Cardiac fibroblast (primary cell): ENCODE results near the gene MCUB.
"Not testable (repeated sequence)": the region's sequence is repeated elsewhere in the genome, so short reads cannot be mapped to it uniquely, and the experiment has no call there.

Experiments used
- DNase-seq, 2 donors: peaks; one replicate each; pipeline versions ENCODE4 v3.0.0 to v3.0.0-alpha.2; 2010; ENCODE audit warnings: low read depth in 2 of 2
- H3K4me3 ChIP-seq, 2 donors: replicated peaks in 1 of 2; 1 replicate in 1 of 2; 2 replicates in 1 of 2; pipeline ENCODE4 v1.5.1; 2011; ENCODE audit warnings: low read depth in 2 of 2, low read length in 2 of 2, mild to moderate bottlenecking in 2 of 2, moderate library complexity in 1 of 2
- TF ChIP-seq, protein P1 (sequence below): IDR thresholded peaks from one replicate; pipeline ENCODE4 v1.5.1; 2011; ENCODE audit warnings: low read depth, mild to moderate bottlenecking, low read length, inconsistent platforms

MCUB gene

DNA sequence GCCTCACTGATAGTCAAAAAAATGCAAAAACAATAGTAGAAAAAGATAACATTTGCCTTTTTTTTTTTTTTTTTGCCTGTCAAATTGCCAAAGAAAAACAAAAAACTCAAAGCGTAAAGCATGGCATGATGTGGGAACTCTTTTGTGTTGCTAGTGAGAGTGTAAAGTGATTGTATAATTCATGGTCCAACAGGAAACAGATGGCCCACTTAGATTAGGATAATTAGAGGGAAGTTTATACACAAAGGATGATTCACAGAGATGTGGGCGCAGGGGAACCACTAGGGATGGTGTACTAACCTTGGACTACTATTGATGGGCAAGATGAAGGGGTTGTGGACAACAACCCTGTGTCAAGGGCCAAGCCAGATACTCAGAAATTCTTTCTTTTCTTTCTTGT is 16.4 kb downstream of the MCUB start:
- DNase-seq = peak; percentile 27 to 54
- no peak overlapping the region for H3K4me3 ChIP-seq

DNA sequence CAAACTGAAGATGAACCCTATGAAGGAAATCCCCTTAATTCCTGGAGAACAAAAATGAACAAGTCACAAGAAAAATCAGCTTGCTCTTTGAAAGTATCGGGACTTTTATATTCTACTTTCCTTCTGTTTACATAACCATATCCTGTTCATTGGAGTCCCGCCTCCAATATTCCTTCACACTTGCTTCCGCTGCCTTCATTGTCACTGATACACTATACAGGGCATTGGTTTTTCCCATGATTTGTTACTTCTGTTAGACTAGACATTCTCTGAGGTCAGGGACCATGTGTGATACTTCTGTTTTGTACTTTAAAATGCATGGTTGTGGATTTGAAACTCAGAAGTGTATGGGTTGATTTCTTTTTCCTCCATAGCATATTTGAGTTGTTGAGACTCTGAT is 18.8 kb downstream of the MCUB start:
- no peak overlapping the region for H3K4me3 ChIP-seq
- no peak for DNase-seq
- TF ChIP-seq, protein P1, sequence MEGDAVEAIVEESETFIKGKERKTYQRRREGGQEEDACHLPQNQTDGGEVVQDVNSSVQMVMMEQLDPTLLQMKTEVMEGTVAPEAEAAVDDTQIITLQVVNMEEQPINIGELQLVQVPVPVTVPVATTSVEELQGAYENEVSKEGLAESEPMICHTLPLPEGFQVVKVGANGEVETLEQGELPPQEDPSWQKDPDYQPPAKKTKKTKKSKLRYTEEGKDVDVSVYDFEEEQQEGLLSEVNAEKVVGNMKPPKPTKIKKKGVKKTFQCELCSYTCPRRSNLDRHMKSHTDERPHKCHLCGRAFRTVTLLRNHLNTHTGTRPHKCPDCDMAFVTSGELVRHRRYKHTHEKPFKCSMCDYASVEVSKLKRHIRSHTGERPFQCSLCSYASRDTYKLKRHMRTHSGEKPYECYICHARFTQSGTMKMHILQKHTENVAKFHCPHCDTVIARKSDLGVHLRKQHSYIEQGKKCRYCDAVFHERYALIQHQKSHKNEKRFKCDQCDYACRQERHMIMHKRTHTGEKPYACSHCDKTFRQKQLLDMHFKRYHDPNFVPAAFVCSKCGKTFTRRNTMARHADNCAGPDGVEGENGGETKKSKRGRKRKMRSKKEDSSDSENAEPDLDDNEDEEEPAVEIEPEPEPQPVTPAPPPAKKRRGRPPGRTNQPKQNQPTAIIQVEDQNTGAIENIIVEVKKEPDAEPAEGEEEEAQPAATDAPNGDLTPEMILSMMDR = no peak

More for the DNA sequence above, 16.4 kb downstream of the MCUB start:
- TF ChIP-seq, protein P1 = no peak

DNA sequence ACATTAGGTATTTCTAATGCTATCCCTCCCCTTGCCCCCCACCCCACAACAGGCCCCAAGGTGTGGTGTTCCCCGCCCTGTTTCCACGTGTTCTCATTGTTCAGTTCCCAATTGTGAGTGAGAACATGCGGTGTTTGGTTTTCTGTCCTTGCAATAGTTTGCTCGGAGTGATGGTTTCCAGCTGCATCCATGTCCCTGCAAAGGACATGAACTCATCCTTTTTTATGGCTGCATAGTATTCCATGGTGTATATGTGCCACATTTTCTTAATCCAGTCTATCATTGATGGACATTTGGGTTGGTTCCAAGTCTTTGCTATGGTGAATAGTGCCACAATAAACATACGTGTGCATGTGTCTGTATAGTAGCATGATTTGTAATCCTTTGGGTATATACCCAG is 20.0 kb downstream of the MCUB start:
- H3K4me3 ChIP-seq, DNase-seq: not testable (repeated sequence)

DNA sequence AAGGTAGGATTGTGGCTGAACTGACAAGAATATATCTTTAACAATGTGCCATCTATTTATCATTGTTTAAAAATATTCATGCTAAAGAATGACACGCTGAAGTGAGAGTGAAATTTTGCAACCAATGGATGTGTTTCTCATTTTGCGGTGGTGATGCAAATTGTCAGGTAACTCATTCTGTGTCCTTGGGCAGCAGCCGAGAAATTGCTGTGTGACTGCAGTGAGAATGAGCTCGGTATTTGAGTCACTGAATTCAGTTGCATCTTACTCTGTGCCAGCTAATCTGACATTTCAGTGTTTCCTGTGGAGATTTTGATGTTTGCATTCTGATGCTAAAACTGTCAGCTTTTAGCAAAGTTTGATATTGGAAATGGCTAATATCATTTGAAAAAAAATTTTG is 28.1 kb downstream of the MCUB start:
- TF ChIP-seq, protein P1 = no peak
- no peak overlapping the region for H3K4me3 ChIP-seq
- peak in 1 of 2 donors; percentile 16 for DNase-seq

DNA sequence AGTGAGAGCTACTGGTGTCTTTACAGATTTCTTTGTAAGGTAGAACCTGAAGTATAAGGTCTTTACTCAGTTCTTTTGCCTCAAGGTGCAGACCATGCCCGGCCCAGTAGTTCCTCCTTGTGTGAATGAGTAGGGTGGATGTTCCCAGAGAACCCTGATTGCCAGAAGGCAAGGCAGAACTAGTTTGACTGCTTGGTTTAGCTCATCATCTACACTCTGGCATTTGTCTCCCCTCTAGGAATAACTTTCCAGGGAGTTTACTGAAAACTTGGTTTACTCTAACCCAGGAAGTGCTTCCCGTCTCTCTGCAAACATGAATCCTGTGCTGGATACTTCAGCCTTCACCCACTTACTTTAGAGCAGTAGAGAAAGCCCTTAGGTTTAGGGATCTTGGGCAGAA is 29.1 kb downstream of the MCUB start:
- TF ChIP-seq, protein P1 = no peak
- H3K4me3 ChIP-seq = no peak overlapping the region
- DNase-seq = no peak

DNA sequence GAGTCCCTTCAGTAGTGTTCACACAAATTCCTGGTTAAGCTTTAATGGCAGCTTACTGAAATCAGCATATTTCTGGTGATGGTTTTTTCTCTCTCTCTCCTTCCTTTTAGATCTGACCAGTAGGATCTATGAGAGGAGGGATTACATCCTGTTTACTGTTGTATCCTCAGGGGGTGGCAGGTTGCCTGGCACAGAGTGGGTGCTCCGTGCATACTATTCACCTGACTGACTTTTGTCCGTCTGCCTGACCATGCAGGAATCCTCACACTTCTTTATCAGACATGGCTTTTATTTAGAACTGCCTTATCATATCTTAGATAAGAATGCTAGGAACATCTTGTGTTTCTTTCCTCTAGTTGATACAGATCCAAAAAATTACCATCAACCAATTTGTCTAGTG is 29.6 kb downstream of the MCUB start:
- no peak overlapping the region for H3K4me3 ChIP-seq
- TF ChIP-seq, protein P1 = no peak
- no peak for DNase-seq

DNA sequence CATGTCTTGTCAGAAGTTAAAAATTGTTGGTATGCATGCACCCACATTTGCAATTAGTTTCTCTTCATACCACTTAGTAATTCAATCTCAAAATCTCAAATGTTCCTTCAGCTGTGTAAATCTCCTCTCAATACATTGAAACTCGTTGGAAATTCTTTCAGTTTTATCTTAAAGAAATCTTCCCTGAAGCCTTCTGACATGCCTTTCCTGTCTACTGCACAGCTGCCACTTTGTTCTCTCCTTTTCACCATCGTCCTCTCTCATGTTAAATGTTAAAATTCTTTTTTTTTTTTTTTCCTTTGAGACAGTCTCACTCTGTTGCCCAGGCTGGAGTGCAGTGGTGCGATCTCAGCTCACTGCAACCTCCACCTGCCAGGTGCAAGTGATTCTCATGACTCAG is 30.9 kb downstream of the MCUB start:
- DNase-seq = no peak
- TF ChIP-seq, protein P1 = no peak

More for the DNA sequence above, 30.9 kb downstream of the MCUB start:
- H3K4me3 ChIP-seq = no peak overlapping the region
